Caco-2 (cell line): ENCODE results near the gene TBX4. TPM values are rescaled to one million over a fixed set of nuclear protein-coding genes. Genes with fewer than 3 reads are reported as not detected.
"Not testable (repeated sequence)": the region's sequence is repeated elsewhere in the genome, so short reads cannot be mapped to it uniquely, and the experiment has no call there.

ENCODE experiments used
- BruUV-seq: library from RNA; stranded (reverse); fragments of 400-500 nt; replicated peaks from 2 replicates; lab custom pipeline; 2021; lab: Mats Ljungman, UMichigan
- CTCF ChIA-PET: fragments of 300-600 bp; sonication (Branson Sonifier 250); formaldehyde crosslinking; loops from one replicate; lab custom pipeline; 2022; ENCODE audit warnings: antibody characterized with exemption; lab: Charles Lee
- POLR2A ChIA-PET: fragments of 300-600 bp; sonication (Branson Sonifier 250); formaldehyde crosslinking; loops from one replicate; lab custom pipeline; 2022; ENCODE audit warnings: antibody characterized with exemption; lab: Charles Lee
- DNase-seq, 2 experiments: peaks; one replicate each; pipeline versions ENCODE4 v3.0.0 to v3.0.0-alpha.2; 2020 to 2022
- H3K27me3 ChIP-seq: replicated peaks from 2 replicates; pipeline ENCODE4 v1.6.0; 2011; ENCODE audit warnings: low read length; ENCODE audit not compliant: control insufficient read depth, insufficient read depth
- H3K36me3 ChIP-seq: 2 replicates; pipeline ENCODE4 v1.5.1; 2011; ENCODE audit warnings: low read length; ENCODE audit not compliant: control insufficient read depth, insufficient read depth
- H3K4me1 ChIP-seq: fragments of 250-450 bp; sonication (Bioruptor Pico); 2 replicates; pipeline ENCODE4 v1.5.1; 2020; ENCODE audit warnings: mild to moderate bottlenecking
- H3K4me3 ChIP-seq: 2 replicates; pipeline ENCODE4 v1.5.1; 2011; ENCODE audit warnings: low read depth, mild to moderate bottlenecking, control low read depth, low read length
- H3K9me3 ChIP-seq: fragments of 250-450 bp; sonication (Bioruptor Pico); 2 replicates; pipeline ENCODE4 v1.5.1; 2020; ENCODE audit warnings: mild to moderate bottlenecking, moderate library complexity
- H3K27ac Mint-ChIP-seq: one replicate; pipeline ENCODE4 v1.8.0; 2022; ENCODE audit warnings: mixed read lengths; ENCODE audit not compliant: unreplicated experiment
- H3K27me3 Mint-ChIP-seq: one replicate; pipeline ENCODE4 v1.8.0; 2022; ENCODE audit warnings: mixed read lengths; ENCODE audit not compliant: insufficient read depth, unreplicated experiment
- H3K36me3 Mint-ChIP-seq: one replicate; pipeline ENCODE4 v1.8.0; 2022; ENCODE audit warnings: mild to moderate bottlenecking, mixed read lengths; ENCODE audit not compliant: insufficient read depth, unreplicated experiment
- H3K4me1 Mint-ChIP-seq: one replicate; pipeline ENCODE4 v1.8.0; 2022; ENCODE audit warnings: low read depth, mixed read lengths; ENCODE audit not compliant: unreplicated experiment
- H3K4me3 Mint-ChIP-seq: one replicate; pipeline ENCODE4 v1.8.0; 2022; ENCODE audit warnings: mild to moderate bottlenecking, moderate library complexity, mixed read lengths; ENCODE audit not compliant: unreplicated experiment
- H3K9me3 Mint-ChIP-seq: one replicate; pipeline ENCODE4 v1.8.0; 2022; ENCODE audit warnings: mixed read lengths; ENCODE audit not compliant: unreplicated experiment
- CTCF ChIP-seq, 2 experiments: fragments of 200-600 bp in 1 of 2; IDR thresholded peaks; 1 replicate in 1 of 2; 2 replicates in 1 of 2; pipeline versions ENCODE4 v1.5.1 to v1.8.0; 2011 to 2022; ENCODE audit warnings: antibody characterized with exemption in 1 of 2, control low read depth in 1 of 2, inconsistent platforms in 1 of 2, low read depth in 1 of 2, low read length in 1 of 2, mild to moderate bottlenecking in 1 of 2, moderate library complexity in 1 of 2; ENCODE audit not compliant: insufficient read depth in 1 of 2, severe bottlenecking in 1 of 2, unreplicated experiment in 1 of 2
- intact Hi-C: fragments of 100-400 bp; cut with micrococcal nuclease; formaldehyde crosslinking; loops from one replicate; pipeline ENCODE4 v1.10.0; 2022; ENCODE audit not compliant: unreplicated experiment
- total RNA-seq: library from RNA; stranded (reverse); gene quantifications from 2 replicates; pipeline ENCODE4 v1.2.3, GENCODE V29; 2022

Gene TBX4
- total RNA-seq, 1 experiment from 2014 or later, result 2.5 TPM

DNA sequence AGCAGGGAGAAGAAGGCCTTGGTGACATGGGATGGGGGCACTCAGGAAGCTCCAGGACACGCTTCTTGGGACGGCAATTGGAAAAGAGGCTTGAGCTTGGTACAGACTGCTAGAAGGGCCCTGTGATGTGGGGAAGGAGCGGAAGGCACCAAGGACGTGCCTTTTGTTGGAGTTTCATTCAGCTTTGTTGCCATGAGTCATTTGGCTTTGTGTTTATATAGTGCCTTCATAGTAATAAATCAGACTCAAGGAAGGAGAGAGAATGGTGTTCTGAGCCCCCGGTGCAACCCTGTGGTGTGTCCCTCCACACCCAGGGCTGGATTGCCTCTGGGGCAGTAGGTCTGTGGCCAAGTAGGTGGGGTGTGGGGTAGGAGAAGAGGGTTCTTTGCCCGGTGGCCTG, 7.4 kb upstream of the TBX4 start:
- Histone ChIP-seq H3K36me3 (no peaks in the 10 kb centered on the region), H3K4me1 (peaks cover 12% of the 10 kb centered on the region), H3K4me3 (no peak overlapping the region), H3K9me3 (no peaks in the 10 kb centered on the region), H3K27me3 (no peaks in the 10 kb centered on the region)
- no peak for TF ChIP-seq CTCF (IDR thresholded peaks at IDR 0.05; ENCODE audit: insufficient read depth in 1 of 2, low read depth in 1 of 2, low read length in 1 of 2, severe bottlenecking in 1 of 2, unreplicated experiment in 1 of 2)
- BruUV-seq, result no TSS peak
- POLR2A ChIA-PET, result no interaction called here
- peaks cover 12% of the 10 kb centered on the region for H3K4me1 Mint-ChIP-seq
- no peaks in the 10 kb centered on the region for H3K36me3 Mint-ChIP-seq
- intact Hi-C loops, result no loop called here
- no peak overlapping the region for H3K4me3 Mint-ChIP-seq
- H3K9me3 Mint-ChIP-seq, result peaks cover 13% of the 10 kb centered on the region
- no peaks in the 10 kb centered on the region for H3K27me3 Mint-ChIP-seq
- H3K27ac Mint-ChIP-seq, result no peak overlapping the region
- CTCF ChIA-PET, result interaction anchor here (0.6 kb wide), 1 partner anchor 174 kb away, joined by 4 read pairs; no protein-coding TSS in a partner anchor
- DNase-seq, result no peak

GRCh38 chr17:61447358-61447757, 4.9 kb upstream of the TBX4 start:
- no peak for DNase-seq
- peaks cover 7% of the 10 kb centered on the region for H3K4me1 Mint-ChIP-seq
- Histone ChIP-seq H3K4me1 (peaks cover 8% of the 10 kb centered on the region), H3K36me3 (no peaks in the 10 kb centered on the region), H3K27me3 (no peaks in the 10 kb centered on the region), H3K4me3 (no peak overlapping the region), H3K9me3 (no peaks in the 10 kb centered on the region)
- ChIA-PET CTCF (interaction anchor here (0.5 to 0.9 kb wide), 2 partner anchors 21 to 140 kb away, joined by 4 read pairs; no protein-coding TSS in a partner anchor), POLR2A (no interaction called here)
- no peaks in the 10 kb centered on the region for H3K27me3 Mint-ChIP-seq
- BruUV-seq, result no TSS peak
- H3K27ac Mint-ChIP-seq, result no peak overlapping the region
- H3K36me3 Mint-ChIP-seq, result no peaks in the 10 kb centered on the region
- intact Hi-C loops, result no loop called here
- no peak for TF ChIP-seq CTCF (IDR thresholded peaks at IDR 0.05; ENCODE audit: insufficient read depth in 1 of 2, low read depth in 1 of 2, low read length in 1 of 2, severe bottlenecking in 1 of 2, unreplicated experiment in 1 of 2)
- no peak overlapping the region for H3K4me3 Mint-ChIP-seq
- H3K9me3 Mint-ChIP-seq, result no peaks in the 10 kb centered on the region

GRCh38 chr17:61448042-61448441, 4.2 kb upstream of the TBX4 start:
- Histone ChIP-seq H3K9me3 (no peaks in the 10 kb centered on the region), H3K27me3 (no peaks in the 10 kb centered on the region), H3K4me3 (no peak overlapping the region), H3K4me1 (peaks cover 2% of the 10 kb centered on the region; the same call in 1 of the 2 replicates), H3K36me3 (no peaks in the 10 kb centered on the region)
- no TSS peak for BruUV-seq
- CTCF ChIA-PET, result no interaction called here
- Mint-ChIP-seq H3K4me3 (no peak overlapping the region), H3K9me3 (peaks cover 3% of the 10 kb centered on the region), H3K27ac (no peak overlapping the region), H3K36me3 (no peaks in the 10 kb centered on the region), H3K4me1 (peaks cover under 1% of the 10 kb centered on the region), H3K27me3 (no peaks in the 10 kb centered on the region)
- no peak for DNase-seq
- no peak for TF ChIP-seq CTCF (IDR thresholded peaks at IDR 0.05; ENCODE audit: insufficient read depth in 1 of 2, low read depth in 1 of 2, low read length in 1 of 2, severe bottlenecking in 1 of 2, unreplicated experiment in 1 of 2)
- intact Hi-C loops, result no loop called here
- POLR2A ChIA-PET, result no interaction called here

GRCh38 chr17:61449140-61449539, 3.1 kb upstream of the TBX4 start:
- DNase-seq, H3K27me3 Mint-ChIP-seq, H3K4me3 ChIP-seq, CTCF ChIA-PET, POLR2A ChIA-PET, H3K27me3 ChIP-seq, H3K4me3 Mint-ChIP-seq, H3K36me3 ChIP-seq, BruUV-seq, intact Hi-C loops, H3K36me3 Mint-ChIP-seq, H3K9me3 ChIP-seq, H3K27ac Mint-ChIP-seq, H3K4me1 Mint-ChIP-seq, H3K4me1 ChIP-seq: not testable (repeated sequence)
- H3K9me3 Mint-ChIP-seq, result peaks cover 14% of the 10 kb centered on the region
